GM10266 (cell line): ENCODE data around the gene CYB5B.

Experiments used
- DNase-seq: peaks from one replicate; pipeline ENCODE4 v3.0.0; 2012; ENCODE audit errors: extremely low spot score
- TF ChIP-seq, protein P1 (sequence below): IDR thresholded peaks from 2 replicates; pipeline ENCODE4 v1.5.1; 2012; ENCODE audit warnings: mild to moderate bottlenecking, low read depth; ENCODE audit not compliant: control insufficient read depth, insufficient read depth; ENCODE audit errors: missing control alignments

Gene CYB5B

GRCh38 chr16:69481901-69482341, 57.5 kb downstream of the CYB5B start:
- TF ChIP-seq, protein P1, sequence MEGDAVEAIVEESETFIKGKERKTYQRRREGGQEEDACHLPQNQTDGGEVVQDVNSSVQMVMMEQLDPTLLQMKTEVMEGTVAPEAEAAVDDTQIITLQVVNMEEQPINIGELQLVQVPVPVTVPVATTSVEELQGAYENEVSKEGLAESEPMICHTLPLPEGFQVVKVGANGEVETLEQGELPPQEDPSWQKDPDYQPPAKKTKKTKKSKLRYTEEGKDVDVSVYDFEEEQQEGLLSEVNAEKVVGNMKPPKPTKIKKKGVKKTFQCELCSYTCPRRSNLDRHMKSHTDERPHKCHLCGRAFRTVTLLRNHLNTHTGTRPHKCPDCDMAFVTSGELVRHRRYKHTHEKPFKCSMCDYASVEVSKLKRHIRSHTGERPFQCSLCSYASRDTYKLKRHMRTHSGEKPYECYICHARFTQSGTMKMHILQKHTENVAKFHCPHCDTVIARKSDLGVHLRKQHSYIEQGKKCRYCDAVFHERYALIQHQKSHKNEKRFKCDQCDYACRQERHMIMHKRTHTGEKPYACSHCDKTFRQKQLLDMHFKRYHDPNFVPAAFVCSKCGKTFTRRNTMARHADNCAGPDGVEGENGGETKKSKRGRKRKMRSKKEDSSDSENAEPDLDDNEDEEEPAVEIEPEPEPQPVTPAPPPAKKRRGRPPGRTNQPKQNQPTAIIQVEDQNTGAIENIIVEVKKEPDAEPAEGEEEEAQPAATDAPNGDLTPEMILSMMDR: no peak
- DNase-seq: no peak

DNA sequence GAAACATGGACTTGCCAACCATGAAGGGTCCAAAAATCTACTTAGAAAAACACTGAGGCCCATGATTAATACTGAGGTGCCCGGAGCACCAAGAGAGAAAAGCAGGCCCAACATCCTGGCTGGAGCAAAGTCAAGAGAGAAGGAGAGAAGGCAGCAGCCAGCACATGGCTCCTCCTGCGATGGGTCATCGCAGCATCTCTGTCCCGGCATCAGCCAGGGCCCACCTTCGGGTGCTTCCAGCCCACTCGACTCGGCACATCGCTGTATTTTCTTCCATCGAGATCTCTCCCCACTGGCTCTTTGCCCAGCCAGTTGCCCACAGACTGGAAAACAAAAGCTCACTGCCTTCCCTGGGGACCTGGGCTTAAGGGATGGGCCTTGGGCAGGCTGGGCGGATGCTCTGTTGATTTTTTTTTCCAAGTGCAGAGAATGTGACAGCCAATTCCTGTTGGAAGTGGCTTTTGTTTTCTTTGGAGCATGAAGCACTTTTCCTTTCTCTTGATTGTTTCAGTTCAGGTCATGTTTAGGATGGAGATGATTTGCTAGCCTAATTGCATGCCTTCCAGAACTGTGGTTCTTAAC, 58.1 kb downstream of the CYB5B start:
- no peak for DNase-seq
- TF ChIP-seq, protein P1: no peak

- no peak for DNase-seq
- TF ChIP-seq, protein P1: no peak
Observed at GRCh38 chr16:69483611-69484010, 59.2 kb downstream of the CYB5B start.

- no peak for DNase-seq
- TF ChIP-seq, protein P1: no peak
Observed at GRCh38 chr16:69485361-69485760, 60.9 kb downstream of the CYB5B start.

- TF ChIP-seq, protein P1: no peak
- no peak for DNase-seq
Observed at GRCh38 chr16:69485816-69486215, 61.4 kb downstream of the CYB5B start.

GRCh38 chr16:69486272-69486671, 61.9 kb downstream of the CYB5B start:
- DNase-seq: no peak
- TF ChIP-seq, protein P1: no peak

DNA sequence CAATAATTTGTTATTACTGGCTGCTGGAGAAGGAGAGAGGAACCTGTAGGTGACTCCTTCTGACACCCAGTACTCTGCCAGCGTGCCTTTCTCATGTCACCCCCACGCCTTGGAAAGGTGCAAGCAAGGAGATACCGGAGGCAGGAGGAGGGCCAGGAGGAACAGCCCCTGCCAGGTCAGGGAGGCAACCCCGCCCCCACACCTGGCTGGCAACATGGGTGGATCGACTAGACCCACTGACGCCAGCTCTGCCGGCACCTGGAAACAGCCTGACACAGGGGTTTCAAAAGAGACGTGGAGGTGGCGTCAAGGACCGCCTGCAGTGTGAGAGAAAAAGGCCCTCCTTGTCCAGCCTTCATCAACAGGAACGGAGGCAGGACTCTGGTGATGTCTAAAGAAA, 62.3 kb downstream of the CYB5B start:
- TF ChIP-seq, protein P1: no peak
- no peak for DNase-seq
